Posterior vena cava (tissue), 2 donors: ENCODE measurements around the gene UBAC1. TPM values are rescaled to one million over a fixed set of nuclear protein-coding genes. Genes with fewer than 3 reads are reported as not detected.

Experiments
- DNase-seq: peaks from one replicate; pipeline ENCODE4 v3.0.0-alpha.2; 2020; ENCODE audit warnings: low spot score
- intact Hi-C, 2 donors: fragments of 100-400 bp; cut with DNase I; formaldehyde crosslinking; loops; one replicate each; pipeline versions ENCODE4 v1.14.1 to v1.14.2; 2022 to 2023
- total RNA-seq, 2 donors: library from RNA; stranded (reverse); fragmentation: NEBNext Ultra II Directional; extraction: Animal tissue kit (Norgen Biotek cat#: 25700); gene quantifications; one replicate each; pipeline ENCODE4 v1.2.1, GENCODE V29; 2021
- donor health status: DM: yes; HTN: yes; CAD: no.
- donor health status: DM: yes; HTN: yes; CAD: no.

The UBAC1 gene
- total RNA-seq, 2 donors from 2014 or later, result 32.7 to 34.1 TPM

DNA sequence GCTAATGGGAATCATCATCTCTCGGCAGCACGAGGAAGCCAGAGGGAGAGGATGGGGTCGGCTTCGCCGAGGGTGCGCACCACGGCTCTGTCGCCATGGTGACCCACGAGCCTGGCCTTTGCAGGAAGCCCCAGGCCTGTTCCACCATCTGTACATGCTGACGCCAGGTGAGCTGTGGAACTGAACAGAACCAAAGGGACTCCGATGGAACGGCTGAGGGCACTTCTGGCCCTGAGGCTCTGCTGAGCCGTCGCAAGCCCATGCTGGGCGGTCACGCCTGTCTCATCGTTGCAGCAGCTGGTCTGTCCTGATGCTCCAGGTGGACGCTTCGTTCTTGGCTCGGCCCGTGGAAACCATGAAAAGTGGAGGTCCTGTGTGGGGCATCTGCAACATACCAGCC lies 34.6 kb upstream of the UBAC1 start:
- DNase-seq, result no peak
- intact Hi-C loops, result no loop called here

DNA sequence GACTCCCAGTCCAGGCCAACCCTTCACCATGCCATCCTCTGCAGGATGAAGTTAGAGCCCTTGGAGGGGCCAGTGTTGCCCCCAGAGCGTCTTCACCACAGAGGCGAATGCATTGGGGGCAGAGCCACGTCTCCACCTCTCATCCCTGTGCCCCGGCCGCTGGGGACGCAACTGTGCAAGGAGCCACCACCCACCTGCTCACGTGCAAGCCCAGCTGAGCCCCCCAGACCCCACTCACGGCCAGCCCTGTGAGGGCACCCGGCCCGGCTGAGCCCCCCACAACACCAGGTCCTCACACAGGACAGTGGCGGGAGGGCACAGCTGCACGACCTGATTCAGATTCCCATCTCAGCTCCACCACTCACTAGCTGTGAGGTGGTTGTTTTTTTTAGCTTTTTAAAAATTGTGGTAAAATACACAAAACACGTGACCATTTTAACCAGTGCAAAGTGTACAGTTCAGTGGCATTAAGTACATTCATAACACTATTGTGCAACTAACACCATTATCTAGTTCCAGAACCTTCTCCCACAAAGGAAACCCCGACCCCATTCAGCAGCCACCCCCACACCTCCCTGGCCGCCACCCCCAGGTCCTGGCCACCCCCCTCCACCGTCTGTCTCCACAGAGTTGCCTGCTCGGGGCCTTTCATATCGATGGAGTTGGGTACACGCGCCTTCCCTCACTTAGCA lies 33.5 kb upstream of the UBAC1 start:
- intact Hi-C loops, result no loop called here
- no peak for DNase-seq

DNA sequence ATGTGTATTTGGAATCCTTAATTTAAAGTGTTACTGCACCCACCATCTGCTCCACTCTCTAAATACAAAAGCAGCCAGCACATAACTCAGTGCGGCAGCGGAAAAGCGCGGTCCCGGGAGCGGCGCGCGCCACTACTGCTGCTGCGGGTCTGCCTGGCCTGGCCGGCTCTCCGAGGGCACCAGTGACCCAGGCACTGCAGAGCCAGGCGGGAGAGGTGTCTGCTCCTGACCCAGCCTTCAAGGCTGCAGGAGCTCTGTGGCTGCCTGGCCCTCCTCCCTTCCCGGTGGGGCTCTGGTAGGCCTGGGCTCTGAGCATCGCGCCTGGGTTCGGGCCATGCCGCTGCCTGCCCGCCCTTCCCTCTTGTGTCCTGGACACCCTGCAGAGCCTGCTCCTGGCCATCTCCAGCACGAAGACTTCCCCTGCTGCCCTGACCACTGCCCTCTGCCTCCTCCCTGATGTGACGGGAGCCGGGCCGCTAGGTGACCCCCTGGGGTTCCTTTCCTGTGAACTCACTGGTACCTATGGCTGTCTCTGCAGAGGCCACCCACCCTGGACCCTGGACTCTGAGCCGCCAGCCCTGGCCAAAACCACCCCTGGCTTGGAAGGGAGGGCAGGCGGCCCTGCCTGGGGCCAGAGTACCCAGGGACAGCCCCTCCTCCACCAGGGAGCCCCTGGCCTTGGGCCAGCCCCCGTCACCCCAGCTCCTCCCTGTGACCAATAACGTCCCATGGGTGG lies 32.8 kb upstream of the UBAC1 start:
- intact Hi-C loops, result no loop called here
- no peak for DNase-seq

DNA sequence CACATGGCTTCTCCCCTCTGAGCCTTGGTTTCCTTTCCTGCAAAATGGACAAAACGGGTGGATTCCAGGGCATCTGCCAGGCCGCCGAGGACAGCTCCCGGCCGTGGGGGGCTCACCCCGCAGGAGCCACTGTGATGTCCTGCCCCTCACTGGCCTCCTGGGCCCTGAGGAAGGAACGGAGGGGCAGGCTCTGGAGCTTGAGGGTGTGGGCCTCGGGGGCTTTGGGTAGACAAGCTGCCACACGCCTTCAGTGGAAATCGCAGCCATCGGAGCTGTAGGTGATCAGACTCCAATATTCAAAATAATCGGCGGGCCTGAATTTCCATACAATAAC lies 32.2 kb upstream of the UBAC1 start:
- intact Hi-C loops, result no loop called here
- no peak for DNase-seq

DNA sequence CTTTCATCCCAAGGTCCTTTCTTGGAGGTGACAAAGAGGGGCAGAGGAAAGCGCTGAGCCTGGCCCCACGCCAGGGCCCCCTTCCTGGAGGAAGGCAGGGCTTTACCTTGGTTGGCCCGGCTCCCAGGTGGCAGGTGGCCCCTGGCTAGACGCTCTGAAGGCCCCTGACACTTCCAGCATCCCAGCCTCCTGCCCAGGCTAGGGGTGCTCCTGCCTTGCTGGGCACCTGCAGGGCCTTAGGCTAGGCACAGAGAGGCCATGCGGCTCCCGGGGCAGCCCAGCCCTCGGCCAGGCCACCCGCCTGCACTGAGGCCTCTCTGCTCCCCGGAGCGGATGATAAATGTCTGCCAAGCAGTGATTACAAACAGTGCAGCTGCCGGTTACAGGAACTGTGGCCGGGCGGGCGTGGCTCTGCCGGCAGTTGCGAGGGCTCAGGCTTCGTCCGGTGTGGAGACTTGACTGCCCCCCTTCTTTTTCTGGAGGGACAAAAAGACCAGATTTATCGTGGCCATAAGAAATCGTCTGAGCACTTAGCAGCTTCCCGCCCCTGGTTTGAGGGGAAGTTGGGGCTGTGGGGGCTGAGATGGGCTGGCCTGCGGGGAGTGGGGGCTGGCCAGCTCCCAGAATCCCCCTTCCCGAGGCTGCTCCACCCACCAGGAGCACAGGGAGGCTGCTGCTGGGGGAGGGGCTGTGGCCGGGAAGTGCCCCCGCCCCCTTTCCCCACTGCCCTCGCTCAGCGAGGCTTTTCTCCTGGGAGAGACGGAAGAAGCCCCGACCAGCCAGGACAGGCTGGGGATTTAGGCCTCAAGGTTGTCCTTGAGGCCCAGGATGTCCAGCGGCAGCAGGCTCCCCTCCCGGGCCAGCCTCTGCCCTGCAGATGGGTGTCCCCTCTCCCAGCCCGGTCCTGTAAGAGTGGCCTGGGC lies 31.6 kb upstream of the UBAC1 start:
- intact Hi-C loops, result no loop called here
- peak; percentile 96 for DNase-seq

DNA sequence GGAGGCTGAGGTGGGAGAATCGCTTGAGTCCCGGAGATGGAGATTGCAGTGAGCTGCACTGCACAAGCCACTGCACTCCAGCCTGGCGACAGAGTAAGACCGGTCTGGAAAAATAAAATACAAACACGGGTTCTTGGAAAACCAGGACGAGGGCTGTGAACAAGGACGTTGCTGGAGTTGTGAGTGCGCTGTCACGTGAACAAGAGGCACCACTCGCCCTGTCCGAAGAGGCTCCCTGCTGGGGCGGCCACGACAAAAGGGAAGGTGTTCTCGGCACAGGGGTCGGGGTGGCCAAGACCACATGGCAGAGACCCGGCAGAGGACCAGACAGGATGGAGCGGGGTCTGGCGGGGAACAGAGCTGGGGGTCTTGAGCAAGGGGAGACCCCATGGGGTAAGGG lies 30.6 kb upstream of the UBAC1 start:
- intact Hi-C loops, result no loop called here

DNA sequence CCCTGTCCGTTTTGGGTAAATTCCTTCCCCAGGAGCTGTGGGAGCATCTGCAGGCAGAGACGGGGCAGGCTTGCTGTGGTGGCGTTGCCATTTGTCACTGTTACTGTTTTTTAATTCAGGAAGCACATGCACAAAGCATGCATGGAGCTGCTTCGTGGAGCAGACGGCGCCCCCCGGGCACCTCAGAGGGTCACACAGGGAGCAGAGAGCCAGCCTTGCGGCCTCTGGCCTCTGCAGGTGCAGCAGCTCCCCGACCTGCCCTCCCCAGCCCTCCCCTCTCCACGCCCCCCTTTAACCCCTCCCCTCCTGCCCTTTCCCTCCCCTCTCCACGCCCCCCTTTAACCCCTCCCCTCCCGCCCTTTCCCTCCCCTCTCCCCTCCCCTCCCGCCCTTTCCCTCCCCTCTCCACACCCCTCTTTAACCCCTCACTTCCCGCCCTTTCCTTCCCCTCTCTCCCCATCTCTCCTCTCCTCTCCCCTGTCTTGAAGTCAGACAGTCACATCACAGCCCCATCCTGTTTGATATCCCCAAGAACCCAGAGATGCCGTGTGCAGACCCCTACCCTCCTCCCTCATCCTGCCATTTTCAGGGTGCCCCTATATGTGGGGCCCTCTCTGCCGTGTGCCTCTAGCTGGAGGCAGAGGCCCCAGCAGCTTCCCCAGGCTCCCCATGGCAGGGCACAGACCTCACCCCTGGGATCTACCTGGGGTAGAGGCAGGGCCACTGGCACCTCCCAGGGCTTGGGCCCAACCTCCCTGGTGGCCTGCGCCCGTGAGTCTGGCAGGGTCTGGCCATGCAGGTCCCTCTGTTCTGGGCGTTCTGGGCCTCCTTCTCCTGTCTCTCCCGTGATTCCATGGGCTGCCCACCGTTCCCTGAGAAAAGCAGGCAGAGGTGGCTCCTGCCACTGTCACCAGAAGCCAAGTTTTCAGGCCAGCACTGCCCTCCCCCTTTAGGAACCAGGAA lies 29.6 kb upstream of the UBAC1 start:
- intact Hi-C loops, result no loop called here
- DNase-seq, result no peak

More for the DNA sequence above, 30.6 kb upstream of the UBAC1 start:
- DNase-seq, result no peak

DNA sequence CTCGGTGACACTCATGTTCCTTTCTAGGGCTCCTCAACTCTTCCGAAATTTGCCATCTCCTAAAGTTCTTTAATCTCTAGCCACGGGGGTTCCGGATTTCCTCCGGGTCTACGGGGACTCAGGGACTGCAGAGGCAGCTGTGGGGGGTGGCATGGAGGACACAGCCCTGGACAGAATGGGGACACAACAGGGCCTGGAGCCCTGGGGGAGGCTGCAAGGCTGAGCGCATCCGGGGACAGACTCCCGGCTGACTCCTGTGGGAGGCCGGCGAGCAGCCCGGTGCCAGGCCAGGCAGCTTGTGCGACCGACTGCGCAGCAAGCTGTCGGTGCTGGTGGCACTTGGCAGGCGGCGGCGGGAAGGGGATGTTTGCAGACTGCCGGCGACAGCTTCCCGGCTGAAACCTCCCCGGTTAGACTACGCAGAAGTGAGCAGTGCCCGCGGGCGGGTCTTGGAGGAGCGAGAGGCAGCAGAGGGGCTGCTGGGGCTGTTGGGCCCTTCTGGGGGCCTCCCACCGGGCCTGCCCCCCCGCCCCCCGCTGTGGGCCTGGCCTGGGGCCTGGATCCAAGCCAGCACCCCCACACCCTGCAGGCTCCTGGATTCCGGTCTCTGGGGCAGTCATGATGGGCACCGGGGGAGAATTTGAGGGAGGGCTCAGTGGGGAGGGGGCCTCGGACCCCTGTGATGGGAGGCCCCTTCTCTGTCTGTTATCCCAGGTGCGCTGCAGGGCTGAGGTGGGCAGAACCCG lies 28.7 kb upstream of the UBAC1 start:
- DNase-seq, result no peak
- intact Hi-C loops, result no loop called here

DNA sequence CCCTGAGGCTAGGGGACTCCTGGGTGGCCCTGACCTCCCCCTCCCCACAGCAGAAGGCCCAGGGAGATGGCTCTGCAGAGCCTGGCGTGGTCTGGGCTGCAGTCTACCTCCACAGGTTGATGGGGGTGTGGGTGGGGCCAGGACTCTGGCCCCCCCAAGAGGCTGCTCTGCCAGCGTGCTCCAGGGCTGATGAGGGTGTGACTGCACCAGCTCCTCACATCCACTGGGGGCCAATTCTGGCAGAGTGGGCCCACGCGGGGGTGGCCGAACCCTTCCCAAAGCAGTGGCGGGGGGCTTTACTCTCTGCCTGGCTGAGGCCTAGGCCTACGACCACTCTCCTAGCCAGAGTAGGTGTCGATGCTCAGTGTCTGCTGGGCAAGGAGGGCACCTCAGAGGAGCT lies 28.0 kb upstream of the UBAC1 start:
- no peak for DNase-seq
- intact Hi-C loops, result no loop called here

DNA sequence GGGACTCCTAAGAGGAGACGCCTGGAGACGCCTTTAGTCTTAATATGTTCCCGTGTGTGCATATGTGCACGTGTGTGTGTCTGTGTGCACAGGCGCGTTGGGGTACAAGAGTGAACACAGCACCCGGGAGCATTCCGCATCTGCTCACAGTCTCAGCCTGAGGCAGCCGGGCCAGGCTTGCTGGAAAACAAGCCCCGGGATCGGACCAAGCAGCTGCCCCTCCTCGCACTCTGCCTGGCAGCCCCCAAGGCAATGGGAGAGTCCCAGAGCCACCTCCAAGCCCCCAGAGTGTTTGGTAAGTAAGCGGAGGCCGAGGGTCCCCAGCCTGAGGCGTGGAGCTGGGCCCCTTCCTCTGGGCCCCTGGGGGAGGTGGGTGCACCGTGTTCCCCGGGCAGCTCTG lies 27.3 kb upstream of the UBAC1 start:
- no peak for DNase-seq

DNA sequence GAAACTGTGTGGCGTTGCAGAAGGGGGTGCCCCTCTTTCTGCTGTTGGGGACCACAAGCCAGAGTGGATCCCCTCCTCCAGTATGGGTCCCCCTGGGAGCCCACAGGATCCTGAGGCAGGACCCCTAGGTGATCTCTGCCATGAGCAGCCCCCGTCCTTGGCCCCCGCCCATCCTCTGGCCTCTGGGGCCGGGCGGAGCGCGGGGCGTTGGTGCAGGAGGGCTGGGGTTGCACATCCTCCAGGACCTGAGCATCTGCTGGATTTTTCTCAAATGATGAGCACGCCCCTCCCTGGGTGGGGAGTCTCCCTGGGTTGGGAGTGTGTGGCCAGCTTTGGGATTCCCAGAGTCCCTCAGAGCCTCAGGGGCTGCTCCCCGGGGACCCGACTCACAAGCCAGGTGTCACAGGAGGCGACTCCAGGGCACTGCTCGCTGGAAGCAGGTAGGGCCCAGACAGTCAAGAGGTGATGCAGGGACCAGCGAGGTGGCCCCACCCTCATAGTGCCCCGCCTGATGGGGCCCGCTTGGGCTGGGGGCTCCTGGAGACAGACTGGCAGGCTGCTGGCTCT lies 26.7 kb upstream of the UBAC1 start:
- intact Hi-C loops, result no loop called here
- no peak for DNase-seq

More for the DNA sequence above, 27.3 kb upstream of the UBAC1 start:
- intact Hi-C loops, result no loop called here

DNA sequence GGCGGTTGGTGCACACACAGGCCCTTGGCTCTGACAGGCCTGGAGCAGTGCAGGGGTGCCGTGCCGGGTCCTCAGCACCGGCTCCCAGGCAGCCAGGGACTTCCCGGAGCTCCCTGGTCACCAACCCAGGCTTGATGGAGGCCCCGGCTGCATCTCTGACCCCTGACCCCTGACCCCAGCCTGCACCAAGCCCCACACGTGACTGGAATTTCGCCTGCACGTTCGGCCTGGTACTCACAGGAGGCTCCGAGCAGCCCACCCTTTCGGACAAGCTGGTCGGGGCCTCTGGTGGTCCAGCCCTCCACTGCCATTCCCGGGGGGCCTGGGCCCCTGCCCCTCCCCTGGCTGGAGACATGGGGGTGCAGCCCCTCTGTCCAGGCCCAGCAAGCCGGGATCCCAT lies 25.4 kb upstream of the UBAC1 start:
- intact Hi-C loops, result no loop called here
- DNase-seq, result no peak

DNA sequence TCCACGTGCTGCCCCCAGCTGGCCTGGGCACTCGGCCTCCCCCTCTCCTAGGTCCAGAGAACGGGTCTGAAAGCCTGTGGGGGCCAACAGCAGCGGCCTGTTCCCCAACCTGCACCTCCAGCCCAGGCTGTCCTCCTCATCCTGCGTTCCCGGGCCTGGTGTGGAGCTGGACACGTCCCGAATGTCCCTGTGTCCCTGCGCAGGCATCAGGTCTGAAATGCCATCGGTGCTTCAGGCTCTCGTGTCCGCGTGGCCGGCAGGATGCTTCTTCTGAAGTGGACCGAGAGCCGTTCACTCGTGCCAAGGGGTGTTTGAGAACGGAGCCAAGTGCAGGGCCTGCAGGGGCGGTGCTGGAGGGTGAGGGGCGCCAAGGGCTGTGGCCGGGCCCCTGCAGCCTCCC lies 24.7 kb upstream of the UBAC1 start:
- intact Hi-C loops, result no loop called here
- DNase-seq, result no peak

DNA sequence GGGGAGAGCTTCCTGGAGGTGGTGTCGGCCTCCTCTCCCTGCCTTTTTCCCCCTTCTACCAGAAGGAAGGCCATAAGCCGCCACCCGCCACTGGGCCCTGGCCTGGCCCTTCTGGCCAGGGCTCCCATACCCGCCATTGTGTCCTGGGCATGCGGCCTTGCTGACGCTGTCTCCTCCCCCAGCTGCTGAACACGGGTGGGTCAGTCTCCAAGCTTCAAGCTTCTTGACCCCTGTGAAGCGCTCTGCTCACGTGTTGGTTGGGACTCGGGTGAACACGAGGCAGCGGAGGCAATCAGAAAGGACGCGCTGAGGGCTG lies 24.2 kb upstream of the UBAC1 start:
- DNase-seq, result no peak
- intact Hi-C loops, result no loop called here

DNA sequence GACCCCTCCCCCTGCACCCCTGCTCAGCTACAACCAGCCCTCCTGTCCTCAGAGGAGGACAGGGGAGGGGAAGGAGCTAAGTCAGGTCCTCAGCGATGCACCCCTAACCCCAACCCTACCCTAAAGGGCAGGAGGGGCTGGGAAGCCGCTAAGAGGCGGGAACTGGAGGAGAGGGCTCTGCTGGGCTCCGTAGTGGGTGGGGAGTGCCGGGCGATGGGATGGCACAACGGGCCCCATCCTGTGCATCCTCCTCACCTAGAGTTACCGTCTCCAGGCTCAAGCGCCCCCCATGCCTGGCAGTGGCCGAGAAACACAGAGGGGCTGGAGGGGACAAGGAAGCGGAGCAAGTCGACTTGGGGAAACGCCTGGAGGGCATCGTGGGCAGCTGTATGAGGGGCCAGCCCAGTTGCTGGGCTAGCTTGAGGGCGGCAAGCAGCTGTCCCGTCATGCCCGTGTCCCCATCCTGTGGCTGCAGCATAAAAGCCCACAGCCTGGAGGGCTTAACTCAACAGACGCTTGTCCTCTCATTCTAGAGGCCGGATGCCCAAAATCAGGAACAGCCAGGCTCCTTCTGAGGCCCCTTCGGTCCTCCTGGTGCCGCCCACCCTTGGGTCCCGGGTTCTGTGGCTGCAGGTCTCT lies 23.0 kb upstream of the UBAC1 start:
- intact Hi-C loops, result no loop called here
- no peak for DNase-seq

DNA sequence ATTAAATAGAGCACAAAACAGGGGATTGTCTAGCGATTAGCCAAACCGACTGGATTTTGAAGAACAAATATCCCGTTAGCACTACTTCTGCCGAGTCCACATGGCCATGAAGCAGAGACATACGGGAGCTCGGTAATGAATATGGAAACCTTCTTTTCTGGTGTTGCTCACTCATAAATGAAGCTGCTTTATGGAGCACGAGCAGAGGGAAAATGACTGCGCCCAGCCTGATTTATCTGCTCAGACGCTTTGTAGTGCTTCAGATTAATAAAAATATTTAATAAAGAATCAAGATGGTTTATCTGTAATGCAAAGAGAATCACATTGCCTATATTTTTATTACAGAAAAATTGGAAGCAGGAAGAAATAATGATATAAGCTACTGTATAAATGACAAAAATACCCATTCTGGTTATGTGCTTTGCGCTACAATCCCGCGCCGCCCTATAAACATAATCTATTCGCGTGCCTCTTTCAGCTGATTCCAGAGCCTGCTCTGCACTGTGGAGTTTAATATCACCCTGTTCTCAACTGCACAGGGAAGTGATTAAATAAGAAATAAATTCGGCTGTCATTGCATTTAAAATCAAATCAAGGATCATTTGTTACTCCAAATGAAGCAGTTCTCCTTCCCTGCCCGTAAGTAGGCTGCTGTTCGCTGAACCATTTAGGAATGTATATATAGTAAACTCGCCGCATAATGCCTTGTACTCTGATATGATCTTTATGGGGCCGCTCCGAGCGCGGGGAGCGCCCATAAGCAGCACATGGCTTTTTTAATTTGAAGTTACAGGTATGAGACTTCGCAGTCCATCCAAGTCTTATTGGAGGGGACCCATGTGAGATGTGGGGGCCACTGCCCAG lies 22.3 kb upstream of the UBAC1 start:
- no peak for DNase-seq
- intact Hi-C loops, result no loop called here
